ENCODE data around the gene ATG12.

DNA sequence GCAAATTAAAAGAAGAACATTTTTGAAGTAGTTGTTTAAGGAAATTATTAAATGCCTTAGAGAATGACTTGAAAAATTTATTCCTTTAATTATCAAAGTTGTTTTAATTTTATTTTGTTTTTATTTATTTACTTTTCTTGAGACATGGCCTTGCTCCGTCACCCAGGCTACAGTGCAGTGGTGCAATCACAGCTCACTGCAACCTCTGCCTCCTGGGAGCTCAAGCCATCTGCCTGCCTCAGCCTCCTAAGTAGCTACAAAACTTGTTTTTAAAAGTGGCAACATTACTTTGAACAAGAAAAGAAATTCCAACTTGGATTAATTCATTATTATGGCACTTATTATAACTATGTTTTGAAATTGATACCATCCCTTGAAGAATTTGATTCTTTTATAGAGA is 53.9 kb downstream of the ATG12 start:
- TF ChIP-seq, protein P1, sequence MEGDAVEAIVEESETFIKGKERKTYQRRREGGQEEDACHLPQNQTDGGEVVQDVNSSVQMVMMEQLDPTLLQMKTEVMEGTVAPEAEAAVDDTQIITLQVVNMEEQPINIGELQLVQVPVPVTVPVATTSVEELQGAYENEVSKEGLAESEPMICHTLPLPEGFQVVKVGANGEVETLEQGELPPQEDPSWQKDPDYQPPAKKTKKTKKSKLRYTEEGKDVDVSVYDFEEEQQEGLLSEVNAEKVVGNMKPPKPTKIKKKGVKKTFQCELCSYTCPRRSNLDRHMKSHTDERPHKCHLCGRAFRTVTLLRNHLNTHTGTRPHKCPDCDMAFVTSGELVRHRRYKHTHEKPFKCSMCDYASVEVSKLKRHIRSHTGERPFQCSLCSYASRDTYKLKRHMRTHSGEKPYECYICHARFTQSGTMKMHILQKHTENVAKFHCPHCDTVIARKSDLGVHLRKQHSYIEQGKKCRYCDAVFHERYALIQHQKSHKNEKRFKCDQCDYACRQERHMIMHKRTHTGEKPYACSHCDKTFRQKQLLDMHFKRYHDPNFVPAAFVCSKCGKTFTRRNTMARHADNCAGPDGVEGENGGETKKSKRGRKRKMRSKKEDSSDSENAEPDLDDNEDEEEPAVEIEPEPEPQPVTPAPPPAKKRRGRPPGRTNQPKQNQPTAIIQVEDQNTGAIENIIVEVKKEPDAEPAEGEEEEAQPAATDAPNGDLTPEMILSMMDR (IDR thresholded peaks at IDR 0.05) = no peak
- TF ChIP-seq, protein P2, sequence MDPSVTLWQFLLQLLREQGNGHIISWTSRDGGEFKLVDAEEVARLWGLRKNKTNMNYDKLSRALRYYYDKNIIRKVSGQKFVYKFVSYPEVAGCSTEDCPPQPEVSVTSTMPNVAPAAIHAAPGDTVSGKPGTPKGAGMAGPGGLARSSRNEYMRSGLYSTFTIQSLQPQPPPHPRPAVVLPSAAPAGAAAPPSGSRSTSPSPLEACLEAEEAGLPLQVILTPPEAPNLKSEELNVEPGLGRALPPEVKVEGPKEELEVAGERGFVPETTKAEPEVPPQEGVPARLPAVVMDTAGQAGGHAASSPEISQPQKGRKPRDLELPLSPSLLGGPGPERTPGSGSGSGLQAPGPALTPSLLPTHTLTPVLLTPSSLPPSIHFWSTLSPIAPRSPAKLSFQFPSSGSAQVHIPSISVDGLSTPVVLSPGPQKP (IDR thresholded peaks at IDR 0.05; ENCODE audit: low read depth, low read length) = no peak
- no peak for TF ChIP-seq POLR2A (IDR thresholded peaks at IDR 0.05; ENCODE audit: low read length)
